Measurements from ENCODE around the gene B4GALT1.

B4GALT1 gene

DNA sequence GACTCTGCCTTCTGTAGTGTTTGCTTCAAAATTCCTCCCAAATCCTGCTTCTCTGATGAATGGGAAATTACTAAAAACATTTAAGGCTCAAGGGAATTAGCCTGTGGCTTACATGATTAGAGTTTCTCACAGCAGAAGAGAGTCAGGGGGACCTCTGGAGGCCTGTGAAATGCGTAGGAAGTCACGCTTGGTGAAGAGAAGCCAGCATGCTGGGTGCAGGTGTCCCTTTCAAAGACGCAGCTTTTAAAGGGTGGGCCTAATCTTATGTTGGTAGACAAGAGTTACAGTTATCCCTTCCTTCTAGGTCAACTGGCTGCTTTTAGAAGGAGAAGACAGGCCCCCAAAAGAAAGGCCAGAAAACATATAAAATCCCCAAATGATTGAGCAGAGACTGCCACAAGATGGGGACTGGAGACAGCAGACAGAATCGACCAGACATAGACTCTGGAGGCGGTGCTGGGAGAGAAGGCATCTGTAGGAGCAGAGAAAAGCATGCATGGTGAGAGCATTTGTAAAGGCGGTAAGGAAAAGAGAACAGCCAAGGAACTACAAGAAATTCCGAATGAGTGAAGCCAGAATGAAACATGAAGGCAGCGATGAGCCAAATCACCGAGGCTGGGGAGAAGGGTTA is 42.3 kb downstream of the B4GALT1 start:
- Histone ChIP-seq H3K36me3 (ENCODE audit: control insufficient read depth in 2 of 2, insufficient read depth in 2 of 2, low read length in 2 of 2) (peaks cover 13 to 40% of the 10 kb centered on the region in 2 donors), H3K27me3 (ENCODE audit: control insufficient read depth in 2 of 2, insufficient read depth in 2 of 2, low read length in 2 of 2) (no peaks in the 10 kb centered on the region), H3K27ac (ENCODE audit: low read depth in 2 of 2, low read length in 2 of 2) (no peak overlapping the region), H3K9me3 (ENCODE audit: control insufficient read depth in 2 of 2, low read length in 2 of 2) (no peaks in the 10 kb centered on the region), H3K4me1 (ENCODE audit: control insufficient read depth in 2 of 2, insufficient read depth in 2 of 2, low read length in 2 of 2) (peaks cover 20 to 21% of the 10 kb centered on the region in 2 donors), H3K4me3 (ENCODE audit: low read length in 2 of 2) (no peak overlapping the region), H3K9ac (ENCODE audit: low read depth in 1 of 2, low read length in 2 of 2) (no peak overlapping the region)

DNA sequence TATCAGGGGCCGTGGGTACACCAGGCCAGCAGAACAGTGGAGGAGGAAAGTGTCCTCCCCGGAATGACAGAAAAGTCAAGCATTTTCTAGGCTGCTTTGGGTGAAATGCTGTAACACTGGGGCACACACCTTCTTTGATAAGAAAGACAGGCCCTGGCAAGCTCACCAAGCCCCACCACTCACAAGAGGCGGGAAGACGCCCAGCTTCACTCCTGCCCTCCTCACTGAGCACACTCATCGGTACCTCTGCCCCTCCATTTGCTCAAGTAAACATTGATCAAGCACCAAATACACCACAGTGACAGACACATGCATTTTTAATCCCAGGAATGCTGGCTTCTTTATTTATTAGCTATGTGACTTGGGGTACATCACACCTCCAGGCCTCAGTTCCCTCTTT is 43.1 kb downstream of the B4GALT1 start:
- Histone ChIP-seq H3K4me1 (ENCODE audit: control insufficient read depth in 2 of 2, insufficient read depth in 2 of 2, low read length in 2 of 2) (peaks cover 12 to 13% of the 10 kb centered on the region in 2 donors), H3K4me3 (ENCODE audit: low read length in 2 of 2) (no peak overlapping the region), H3K36me3 (ENCODE audit: control insufficient read depth in 2 of 2, insufficient read depth in 2 of 2, low read length in 2 of 2) (peaks cover 18 to 39% of the 10 kb centered on the region in 2 donors), H3K27me3 (ENCODE audit: control insufficient read depth in 2 of 2, insufficient read depth in 2 of 2, low read length in 2 of 2) (no peaks in the 10 kb centered on the region), H3K27ac (ENCODE audit: low read depth in 2 of 2, low read length in 2 of 2) (no peak overlapping the region), H3K9me3 (ENCODE audit: control insufficient read depth in 2 of 2, low read length in 2 of 2) (no peaks in the 10 kb centered on the region), H3K9ac (ENCODE audit: low read depth in 1 of 2, low read length in 2 of 2) (no peak overlapping the region)

DNA sequence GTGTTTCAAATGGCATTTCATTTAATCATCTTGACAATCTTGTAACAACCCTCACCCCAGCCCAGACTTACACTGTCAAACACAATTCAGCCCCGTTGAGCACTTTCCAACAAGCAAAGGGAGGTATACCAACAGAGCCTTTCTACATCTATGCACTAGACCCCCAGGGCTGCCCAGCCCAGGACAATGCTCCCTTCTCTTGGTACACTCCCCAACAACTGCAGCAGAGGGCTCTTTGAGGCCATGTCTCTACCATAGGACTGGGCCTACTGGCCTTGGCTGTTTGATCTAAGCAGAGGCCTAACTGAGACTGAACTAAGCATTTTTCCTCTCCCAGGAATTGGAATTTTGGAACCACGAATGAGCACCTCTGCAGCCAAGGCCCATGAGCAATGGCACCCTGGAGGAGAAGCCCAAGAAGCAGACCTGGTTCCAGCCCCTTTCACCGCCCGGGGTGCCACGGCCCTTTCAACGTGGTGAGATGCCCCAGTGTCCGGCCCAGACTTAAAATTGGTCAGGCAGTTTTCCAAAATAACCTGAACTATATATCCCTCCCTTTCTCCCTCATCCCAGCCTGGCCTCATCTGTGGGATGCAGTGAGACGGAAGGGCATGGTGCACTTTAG is 43.6 kb downstream of the B4GALT1 start:
- H3K27me3 ChIP-seq (ENCODE audit: control insufficient read depth in 2 of 2, insufficient read depth in 2 of 2, low read length in 2 of 2), result no peaks in the 10 kb centered on the region
- H3K9me3 ChIP-seq (ENCODE audit: control insufficient read depth in 2 of 2, low read length in 2 of 2), result no peaks in the 10 kb centered on the region
- H3K36me3 ChIP-seq (ENCODE audit: control insufficient read depth in 2 of 2, insufficient read depth in 2 of 2, low read length in 2 of 2), result peaks cover 18 to 35% of the 10 kb centered on the region in 2 donors
- peaks cover 7 to 12% of the 10 kb centered on the region in 2 donors for H3K4me1 ChIP-seq (ENCODE audit: control insufficient read depth in 2 of 2, insufficient read depth in 2 of 2, low read length in 2 of 2)
- H3K27ac ChIP-seq (ENCODE audit: low read depth in 2 of 2, low read length in 2 of 2), result no peak overlapping the region
- H3K4me3 ChIP-seq (ENCODE audit: low read length in 2 of 2), result no peak overlapping the region
- H3K9ac ChIP-seq (ENCODE audit: low read depth in 1 of 2, low read length in 2 of 2), result no peak overlapping the region

DNA sequence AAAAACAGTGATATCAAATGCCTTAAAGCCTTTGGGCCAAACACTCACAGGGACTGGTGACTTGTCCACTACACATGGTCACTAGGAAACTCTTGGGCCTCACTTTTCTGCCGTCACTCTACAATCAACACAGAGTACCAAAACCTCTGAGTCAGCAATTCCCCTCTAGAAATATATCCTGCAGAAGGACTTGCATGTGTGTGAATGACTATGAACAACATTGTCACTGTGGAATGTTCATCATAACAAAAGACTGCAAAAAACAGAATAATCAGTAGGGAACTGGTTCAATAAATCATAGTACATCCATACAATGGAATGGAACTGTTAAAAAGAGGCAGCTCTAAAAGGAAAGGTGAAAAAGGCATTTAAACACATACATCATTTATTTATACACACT is 46.5 kb downstream of the B4GALT1 start:
- Histone ChIP-seq H3K4me3 (ENCODE audit: low read length in 2 of 2) (no peak overlapping the region), H3K27me3 (ENCODE audit: control insufficient read depth in 2 of 2, insufficient read depth in 2 of 2, low read length in 2 of 2) (no peaks in the 10 kb centered on the region), H3K36me3 (ENCODE audit: control insufficient read depth in 2 of 2, insufficient read depth in 2 of 2, low read length in 2 of 2) (peaks cover 14 to 24% of the 10 kb centered on the region in 2 donors), H3K9me3 (ENCODE audit: control insufficient read depth in 2 of 2, low read length in 2 of 2) (no peaks in the 10 kb centered on the region), H3K9ac (ENCODE audit: low read depth in 1 of 2, low read length in 2 of 2) (no peak overlapping the region), H3K27ac (ENCODE audit: low read depth in 2 of 2, low read length in 2 of 2) (no peak overlapping the region), H3K4me1 (ENCODE audit: control insufficient read depth in 2 of 2, insufficient read depth in 2 of 2, low read length in 2 of 2) (peaks cover 2% of the 10 kb centered on the region in 2 donors)

DNA sequence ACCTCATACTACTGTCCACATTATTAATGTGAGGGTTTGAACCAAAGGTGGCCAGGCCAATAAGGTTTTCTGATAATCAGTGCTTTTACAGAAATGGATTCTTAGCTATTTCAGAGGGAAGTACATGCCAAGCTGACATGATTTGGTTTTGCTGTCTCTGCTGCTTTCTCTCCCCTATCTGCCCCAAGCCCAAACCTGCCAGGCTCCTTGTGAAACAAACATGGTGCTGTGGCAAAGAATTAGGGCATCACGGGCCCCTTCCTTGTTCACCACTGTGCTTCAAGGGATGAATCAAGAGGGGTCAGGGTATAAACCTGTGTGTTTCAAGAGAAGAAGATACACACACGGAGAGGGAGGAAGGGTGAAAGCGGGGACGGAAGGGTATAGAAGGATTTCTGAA is 49.3 kb downstream of the B4GALT1 start:
- Histone ChIP-seq H3K27me3 (ENCODE audit: control insufficient read depth in 2 of 2, insufficient read depth in 2 of 2, low read length in 2 of 2) (no peaks in the 10 kb centered on the region), H3K4me1 (ENCODE audit: control insufficient read depth in 2 of 2, insufficient read depth in 2 of 2, low read length in 2 of 2) (no peaks in the 10 kb centered on the region), H3K9me3 (ENCODE audit: control insufficient read depth in 2 of 2, low read length in 2 of 2) (no peaks in the 10 kb centered on the region), H3K36me3 (ENCODE audit: control insufficient read depth in 2 of 2, insufficient read depth in 2 of 2, low read length in 2 of 2) (peaks cover 32 to 34% of the 10 kb centered on the region in 2 donors), H3K9ac (ENCODE audit: low read depth in 1 of 2, low read length in 2 of 2) (no peak overlapping the region), H3K27ac (ENCODE audit: low read depth in 2 of 2, low read length in 2 of 2) (no peak overlapping the region), H3K4me3 (ENCODE audit: low read length in 2 of 2) (no peak overlapping the region)

DNA sequence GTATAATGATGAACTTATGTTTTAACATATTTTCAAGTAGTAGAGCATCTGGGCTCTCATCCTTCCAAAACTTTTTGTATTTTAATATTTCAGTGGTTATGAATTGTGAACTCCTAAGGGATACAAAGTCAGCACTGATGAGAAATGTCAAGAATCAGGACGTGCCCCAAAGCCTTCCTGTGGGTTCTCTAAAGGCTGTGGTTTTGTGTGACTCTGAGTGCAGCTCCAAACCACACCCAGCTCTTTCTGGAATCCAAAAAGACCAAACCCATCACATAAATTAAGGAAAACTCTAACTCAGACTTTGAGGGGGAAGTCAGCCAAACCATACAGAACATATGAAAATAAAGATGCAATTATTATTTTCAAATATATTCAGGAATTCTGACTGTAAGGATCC is 49.8 kb downstream of the B4GALT1 start:
- Histone ChIP-seq H3K4me1 (ENCODE audit: control insufficient read depth in 2 of 2, insufficient read depth in 2 of 2, low read length in 2 of 2) (no peaks in the 10 kb centered on the region), H3K27ac (ENCODE audit: low read depth in 2 of 2, low read length in 2 of 2) (peak overlapping the region in 1 of 2 donors; percentile 19), H3K9ac (ENCODE audit: low read depth in 1 of 2, low read length in 2 of 2) (no peak overlapping the region), H3K9me3 (ENCODE audit: control insufficient read depth in 2 of 2, low read length in 2 of 2) (no peaks in the 10 kb centered on the region), H3K36me3 (ENCODE audit: control insufficient read depth in 2 of 2, insufficient read depth in 2 of 2, low read length in 2 of 2) (peaks cover 32 to 37% of the 10 kb centered on the region in 2 donors), H3K4me3 (ENCODE audit: low read length in 2 of 2) (no peak overlapping the region), H3K27me3 (ENCODE audit: control insufficient read depth in 2 of 2, insufficient read depth in 2 of 2, low read length in 2 of 2) (no peaks in the 10 kb centered on the region)

DNA sequence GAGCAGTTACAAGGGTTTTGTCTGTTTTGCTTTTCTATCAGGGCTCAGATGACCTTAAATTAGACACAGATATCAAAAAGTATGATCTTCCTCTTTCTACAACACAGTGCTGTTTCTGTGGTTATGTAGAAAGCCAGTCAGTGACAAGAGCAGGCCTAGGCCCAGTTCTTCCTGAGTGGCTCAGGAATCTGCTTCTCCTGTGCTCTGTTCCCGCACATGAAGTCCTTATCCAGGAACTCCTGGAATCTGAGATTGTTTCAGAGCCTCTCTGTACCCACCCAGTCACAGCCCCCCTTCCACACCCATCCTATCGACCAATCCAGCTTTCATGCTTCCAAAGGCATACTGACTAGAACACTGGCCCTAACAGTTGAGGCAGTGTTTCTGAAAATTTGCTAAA is 50.3 kb downstream of the B4GALT1 start:
- Histone ChIP-seq H3K4me1 (ENCODE audit: control insufficient read depth in 2 of 2, insufficient read depth in 2 of 2, low read length in 2 of 2) (no peaks in the 10 kb centered on the region), H3K9ac (ENCODE audit: low read depth in 1 of 2, low read length in 2 of 2) (no peak overlapping the region), H3K4me3 (ENCODE audit: low read length in 2 of 2) (no peak overlapping the region), H3K9me3 (ENCODE audit: control insufficient read depth in 2 of 2, low read length in 2 of 2) (no peaks in the 10 kb centered on the region), H3K27me3 (ENCODE audit: control insufficient read depth in 2 of 2, insufficient read depth in 2 of 2, low read length in 2 of 2) (no peaks in the 10 kb centered on the region), H3K36me3 (ENCODE audit: control insufficient read depth in 2 of 2, insufficient read depth in 2 of 2, low read length in 2 of 2) (peaks cover 32 to 41% of the 10 kb centered on the region in 2 donors), H3K27ac (ENCODE audit: low read depth in 2 of 2, low read length in 2 of 2) (peak overlapping the region in 1 of 2 donors; percentile 19)

DNA sequence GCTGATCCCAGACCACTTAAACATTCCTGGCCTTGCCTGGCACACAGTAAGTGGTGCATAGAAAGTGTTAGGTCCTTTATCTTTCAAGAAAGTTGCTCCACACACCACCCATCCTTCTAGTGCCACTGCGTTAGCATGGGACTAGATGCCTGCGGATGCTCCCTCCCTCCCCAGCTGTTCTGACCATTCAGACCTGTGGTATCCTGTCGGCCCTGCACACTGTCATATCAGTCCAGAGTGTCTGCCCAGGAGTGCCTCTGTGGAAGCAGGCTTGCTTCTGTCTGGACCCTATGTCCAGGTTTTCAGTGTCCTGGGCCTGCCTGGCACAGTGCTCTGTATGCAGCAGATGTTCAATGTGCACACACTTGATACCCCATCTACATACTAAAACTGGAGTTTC is 52.4 kb downstream of the B4GALT1 start:
- Histone ChIP-seq H3K4me3 (ENCODE audit: low read length in 2 of 2) (no peak overlapping the region), H3K27me3 (ENCODE audit: control insufficient read depth in 2 of 2, insufficient read depth in 2 of 2, low read length in 2 of 2) (no peaks in the 10 kb centered on the region), H3K9ac (ENCODE audit: low read depth in 1 of 2, low read length in 2 of 2) (no peak overlapping the region), H3K4me1 (ENCODE audit: control insufficient read depth in 2 of 2, insufficient read depth in 2 of 2, low read length in 2 of 2) (no peaks in the 10 kb centered on the region), H3K9me3 (ENCODE audit: control insufficient read depth in 2 of 2, low read length in 2 of 2) (no peaks in the 10 kb centered on the region), H3K36me3 (ENCODE audit: control insufficient read depth in 2 of 2, insufficient read depth in 2 of 2, low read length in 2 of 2) (peaks cover 23 to 38% of the 10 kb centered on the region in 2 donors), H3K27ac (ENCODE audit: low read depth in 2 of 2, low read length in 2 of 2) (no peak overlapping the region)

DNA sequence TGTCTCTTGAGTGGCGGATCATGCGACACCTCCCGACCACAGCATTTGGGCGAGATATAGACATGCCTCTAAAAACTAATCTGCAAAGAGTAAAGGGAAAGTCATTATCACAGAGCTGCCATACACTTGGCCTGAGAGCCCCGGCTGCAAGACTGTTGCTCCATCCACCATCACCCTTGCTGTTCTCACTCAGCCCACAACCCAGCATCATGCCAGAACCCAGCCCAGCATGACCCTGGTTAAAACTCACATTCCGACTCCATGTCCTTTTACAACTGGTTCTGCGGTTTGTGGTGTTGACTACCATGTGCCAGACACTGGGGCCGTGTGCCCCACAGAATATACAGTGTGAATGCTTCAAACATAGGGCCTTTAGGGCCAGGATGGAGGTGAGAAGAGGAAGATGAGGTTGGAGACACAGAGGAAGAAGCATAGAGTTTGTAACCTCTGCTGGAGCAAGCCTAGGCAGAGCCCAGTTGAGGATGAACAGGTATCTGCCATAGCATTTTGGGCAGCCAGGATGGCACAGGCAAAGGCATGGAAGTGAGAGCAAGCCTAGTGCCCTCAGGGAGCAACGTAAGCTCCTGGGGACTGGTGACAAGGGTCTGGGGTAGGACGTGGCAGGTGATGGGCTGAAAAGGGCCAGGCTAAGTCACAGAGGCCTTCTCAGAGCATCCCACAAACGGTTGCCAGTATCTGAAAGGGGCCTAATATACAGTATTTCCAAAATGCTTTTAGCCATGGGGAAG is 53.2 kb downstream of the B4GALT1 start:
- Histone ChIP-seq H3K36me3 (ENCODE audit: control insufficient read depth in 2 of 2, insufficient read depth in 2 of 2, low read length in 2 of 2) (peaks cover 20 to 36% of the 10 kb centered on the region in 2 donors), H3K4me3 (ENCODE audit: low read length in 2 of 2) (no peak overlapping the region), H3K9me3 (ENCODE audit: control insufficient read depth in 2 of 2, low read length in 2 of 2) (no peaks in the 10 kb centered on the region), H3K4me1 (ENCODE audit: control insufficient read depth in 2 of 2, insufficient read depth in 2 of 2, low read length in 2 of 2) (no peaks in the 10 kb centered on the region), H3K9ac (ENCODE audit: low read depth in 1 of 2, low read length in 2 of 2) (no peak overlapping the region), H3K27me3 (ENCODE audit: control insufficient read depth in 2 of 2, insufficient read depth in 2 of 2, low read length in 2 of 2) (no peaks in the 10 kb centered on the region), H3K27ac (ENCODE audit: low read depth in 2 of 2, low read length in 2 of 2) (no peak overlapping the region)

DNA sequence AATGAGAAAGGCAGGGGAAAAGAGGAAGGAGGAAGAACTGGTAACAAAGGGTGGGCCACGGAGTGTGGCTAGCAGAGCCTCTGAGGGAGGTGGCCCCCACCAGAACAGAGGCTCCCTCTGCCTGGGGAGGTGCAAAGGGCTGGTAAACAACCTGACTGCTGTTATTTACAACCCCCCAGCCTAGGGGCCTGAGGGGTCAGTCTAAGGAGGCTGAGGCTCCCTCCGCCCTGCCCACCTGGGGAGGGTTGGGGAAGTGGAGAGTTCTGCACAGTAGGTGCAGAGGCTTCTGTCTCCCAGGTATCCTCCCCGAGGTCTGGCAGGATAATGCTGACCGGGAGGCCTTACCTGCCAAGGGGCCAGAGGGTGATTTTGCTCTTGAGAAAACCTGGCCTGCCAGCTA is 55.0 kb downstream of the B4GALT1 start:
- Histone ChIP-seq H3K36me3 (ENCODE audit: control insufficient read depth in 2 of 2, insufficient read depth in 2 of 2, low read length in 2 of 2) (peaks cover 20 to 37% of the 10 kb centered on the region in 2 donors), H3K4me3 (ENCODE audit: low read length in 2 of 2) (no peak overlapping the region), H3K9ac (ENCODE audit: low read depth in 1 of 2, low read length in 2 of 2) (no peak overlapping the region), H3K27me3 (ENCODE audit: control insufficient read depth in 2 of 2, insufficient read depth in 2 of 2, low read length in 2 of 2) (no peaks in the 10 kb centered on the region), H3K4me1 (ENCODE audit: control insufficient read depth in 2 of 2, insufficient read depth in 2 of 2, low read length in 2 of 2) (peaks cover 3% of the 10 kb centered on the region in 2 donors), H3K9me3 (ENCODE audit: control insufficient read depth in 2 of 2, low read length in 2 of 2) (no peaks in the 10 kb centered on the region), H3K27ac (ENCODE audit: low read depth in 2 of 2, low read length in 2 of 2) (no peak overlapping the region)
